GM12878 (cell line): Measurements from ENCODE around the gene EVX2. TPM values are rescaled to one million over a fixed set of nuclear protein-coding genes. Genes with fewer than 3 reads are reported as not detected.

Source experiments
- ATAC-seq: fragments of 200-7000 bp; cut with Tn5 transposase; 3 replicates; pipeline ENCODE4 v1.9.1; 2020; ENCODE audit warnings: mild to moderate bottlenecking, moderate library complexity
- BruUV-seq: library from RNA; stranded (reverse); fragments of 400-500 nt; replicated peaks from 2 replicates; lab custom pipeline; 2021; lab: Mats Ljungman, UMichigan
- CTCF ChIA-PET: fragments of 300-600 bp; sonication (Branson Sonifier 250); formaldehyde crosslinking; extraction: SDS; loops from one replicate; lab custom pipeline; 2021; ENCODE audit warnings: inconsistent platforms; lab: Yijun Ruan, JAX
- POLR2A ChIA-PET: fragments of 350-600 bp; formaldehyde crosslinking; extraction: SDS; loops from one replicate; lab custom pipeline; 2021; ENCODE audit warnings: inconsistent platforms; lab: Charles Lee
- RAD21 ChIA-PET: fragments of 300-600 bp; sonication (Branson Sonifier 250); formaldehyde crosslinking; loops from one replicate; lab custom pipeline; 2023; ENCODE audit warnings: antibody characterized with exemption; ENCODE audit not compliant: unreplicated experiment; lab: Charles Lee
- SMC1A ChIA-PET: fragments of 300-600 bp; sonication (Branson Sonifier 250); formaldehyde crosslinking; loops from one replicate; lab custom pipeline; 2023; ENCODE audit not compliant: unreplicated experiment, uncharacterized antibody; lab: Charles Lee
- DNase-seq: peaks from one replicate; pipeline ENCODE4 v3.0.0-alpha.2; 2011; ENCODE audit warnings: low read depth, low spot score
- FAIRE-seq: peaks from 3 replicates; lab custom pipeline; 2011; peaks lifted over from hg19 to GRCh38; lab: Jason Lieb, UNC
- H2AFZ ChIP-seq: 2 replicates; pipeline ENCODE4 v1.6.0; 2011; ENCODE audit warnings: low read depth, low read length, control low read depth; ENCODE audit not compliant: control insufficient read depth
- H3K27ac ChIP-seq: 2 replicates; pipeline ENCODE4 v1.5.1; 2011; ENCODE audit warnings: control low read depth; ENCODE audit not compliant: control insufficient read depth, insufficient read depth
- H3K27me3 ChIP-seq, 2 experiments: replicated peaks in 1 of 2; 2 replicates each; pipeline versions ENCODE4 v1.6.0 to v1.6.1; 2011; ENCODE audit warnings: low read length in 1 of 2; ENCODE audit not compliant: control insufficient read depth in 2 of 2, insufficient read depth in 2 of 2
- H3K36me3 ChIP-seq, 2 experiments: 2 replicates each; pipeline ENCODE4 v1.5.1; 2011; ENCODE audit warnings: low read length in 1 of 2; ENCODE audit not compliant: control insufficient read depth in 2 of 2, insufficient read depth in 2 of 2
- H3K4me1 ChIP-seq: 2 replicates; pipeline ENCODE4 v1.6.1; 2011; ENCODE audit warnings: mild to moderate bottlenecking, low read length, moderate library complexity, mixed read lengths; ENCODE audit not compliant: control insufficient read depth, insufficient read depth
- H3K4me2 ChIP-seq: 2 replicates; pipeline ENCODE4 v1.6.0; 2011; ENCODE audit warnings: control low read depth; ENCODE audit not compliant: control insufficient read depth, insufficient read depth
- H3K4me3 ChIP-seq: fragments of 200-600 bp; sonication (generic); 2 replicates; pipeline ENCODE4 v1.5.1; 2016
- H3K79me2 ChIP-seq: 2 replicates; pipeline ENCODE4 v1.6.0; 2011; ENCODE audit warnings: low read length; ENCODE audit not compliant: control insufficient read depth, insufficient read depth
- H3K9ac ChIP-seq: 2 replicates; pipeline ENCODE4 v1.8.0; 2011; ENCODE audit warnings: low read length, control low read depth, mixed read lengths; ENCODE audit not compliant: control insufficient read depth, insufficient read depth
- H3K9me3 ChIP-seq: replicated peaks from 3 replicates; pipeline ENCODE4 v1.5.1; 2011; ENCODE audit warnings: mild to moderate bottlenecking, low read length; ENCODE audit not compliant: control insufficient read depth, insufficient read depth
- H4K20me1 ChIP-seq: 2 replicates; pipeline ENCODE4 v1.6.0; 2011; ENCODE audit not compliant: control insufficient read depth, insufficient read depth
- EGR1 ChIP-seq, 2 experiments: IDR thresholded peaks; 1 replicate in 1 of 2; 2 replicates in 1 of 2; pipeline ENCODE4 v1.6.1; 2011 to 2012; ENCODE audit warnings: low read depth in 2 of 2, low read length in 2 of 2, borderline replicate concordance in 1 of 2, mild to moderate bottlenecking in 1 of 2, moderate library complexity in 1 of 2
- MEF2A ChIP-seq: IDR thresholded peaks from 2 replicates; pipeline ENCODE4 v1.6.1; 2011; ENCODE audit warnings: low read depth, mild to moderate bottlenecking, low read length, moderate library complexity; ENCODE audit not compliant: insufficient read depth
- NBN ChIP-seq: fragments of 450-650 bp; IDR thresholded peaks from 2 replicates; pipeline ENCODE4 v1.6.1; 2016
- PML ChIP-seq: IDR thresholded peaks from 2 replicates; pipeline ENCODE4 v1.6.1; 2012; ENCODE audit warnings: low read length, inconsistent platforms
- RCOR1 ChIP-seq: conservative IDR thresholded peaks from 2 replicates; pipeline ENCODE4 v1.6.1; 2012; ENCODE audit warnings: low read depth, low read length, improper control_type of control experiment
- RUNX3 ChIP-seq: IDR thresholded peaks from 2 replicates; pipeline ENCODE4 v1.6.1; 2012; ENCODE audit warnings: low read length, inconsistent platforms
- SIX5 ChIP-seq: IDR thresholded peaks from 2 replicates; pipeline ENCODE4 v1.6.1; 2011; ENCODE audit warnings: mild to moderate bottlenecking, low read depth, low read length, moderate library complexity; ENCODE audit not compliant: severe bottlenecking
- TCF3 ChIP-seq: IDR thresholded peaks from 2 replicates; pipeline ENCODE4 v1.6.1; 2012; ENCODE audit warnings: low read depth, mild to moderate bottlenecking, low read length, borderline replicate concordance; ENCODE audit not compliant: insufficient read depth
- WGBS: methylation state at CpG from one replicate; pipeline ENCODE4 v1.1.6; 2016; ENCODE audit warnings: low lambda C conversion rate; ENCODE audit not compliant: insufficient replicate concordance, insufficient coverage; ENCODE audit errors: missing lambda C conversion rate; 5-methylcytosine and 5-hydroxymethylcytosine counted together
- in situ Hi-C: fragments of 300-500 bp; cut with MboI; formaldehyde crosslinking; loops from 9 replicates; pipeline ENCODE4 v1.14.3; 2018; ENCODE audit warnings: mixed read lengths
- intact Hi-C: fragments of 100-400 bp; cut with micrococcal nuclease; formaldehyde crosslinking; loops from one replicate; pipeline ENCODE4 v1.14.2; 2022; ENCODE audit not compliant: unreplicated experiment
- polyA plus RNA-seq, 11 experiments: library from polyadenylated mRNA; depleted of rRNA in 4 of 11; unstranded in 6 of 11; stranded (reverse) in 5 of 11; fragments of >200 nt; fragmentation: Nextera tagmentation in 4 of 11; fragmentation: Illumina TruSeq in 1 of 11; extraction: Ambion mirVana in 4 of 11; extraction: Trizol in 1 of 11; gene quantifications; 1 replicate in 1 of 11; 2 replicates in 10 of 11; pipeline versions ENCODE4 v1.2.1 to v1.2.3, GENCODE V29; 2011 to 2016; ENCODE audit warnings: inconsistent platforms in 2 of 11, missing spikeins in 2 of 11, low read depth in 1 of 11
- total RNA-seq, 4 experiments: library from RNA; depleted of rRNA in 3 of 4; stranded (reverse); fragments of >200 nt in 3 of 4; fragmentation: Illumina TruSeq in 1 of 4; extraction: Trizol in 1 of 4; gene quantifications; 2 replicates each; pipeline versions ENCODE4 v1.2.1 to v1.2.3, GENCODE V29; 2013 to 2021
- TF ChIP-seq, protein P1 (sequence below): fragments of 450-650 bp; IDR thresholded peaks from 2 replicates; pipeline ENCODE4 v1.6.1; 2016; ENCODE audit warnings: mild to moderate bottlenecking, moderate library complexity, borderline replicate concordance
- TF ChIP-seq, protein P2 (sequence below): IDR thresholded peaks from 2 replicates; pipeline ENCODE4 v1.6.1; 2012; ENCODE audit warnings: low read depth, low read length, improper control_type of control experiment
- TF ChIP-seq, protein P3 (sequence below), 3 experiments: IDR thresholded peaks in 2 of 3; conservative IDR thresholded peaks in 1 of 3; 2 replicates each; pipeline ENCODE4 v1.5.1; 2011; ENCODE audit warnings: low read depth in 3 of 3, low read length in 3 of 3, mild to moderate bottlenecking in 3 of 3, control low read depth in 2 of 3, moderate library complexity in 2 of 3, inconsistent platforms in 1 of 3, mixed read lengths in 1 of 3; ENCODE audit not compliant: control insufficient read depth in 2 of 3, insufficient read depth in 1 of 3; ENCODE audit errors: extremely low read depth in 1 of 3

The EVX2 gene
- total and polyA plus RNA-seq, 10 of the 15 experiments (the other 5 are each of a cell fraction or from before 2014, with no cell fraction given), result not detected

DNA sequence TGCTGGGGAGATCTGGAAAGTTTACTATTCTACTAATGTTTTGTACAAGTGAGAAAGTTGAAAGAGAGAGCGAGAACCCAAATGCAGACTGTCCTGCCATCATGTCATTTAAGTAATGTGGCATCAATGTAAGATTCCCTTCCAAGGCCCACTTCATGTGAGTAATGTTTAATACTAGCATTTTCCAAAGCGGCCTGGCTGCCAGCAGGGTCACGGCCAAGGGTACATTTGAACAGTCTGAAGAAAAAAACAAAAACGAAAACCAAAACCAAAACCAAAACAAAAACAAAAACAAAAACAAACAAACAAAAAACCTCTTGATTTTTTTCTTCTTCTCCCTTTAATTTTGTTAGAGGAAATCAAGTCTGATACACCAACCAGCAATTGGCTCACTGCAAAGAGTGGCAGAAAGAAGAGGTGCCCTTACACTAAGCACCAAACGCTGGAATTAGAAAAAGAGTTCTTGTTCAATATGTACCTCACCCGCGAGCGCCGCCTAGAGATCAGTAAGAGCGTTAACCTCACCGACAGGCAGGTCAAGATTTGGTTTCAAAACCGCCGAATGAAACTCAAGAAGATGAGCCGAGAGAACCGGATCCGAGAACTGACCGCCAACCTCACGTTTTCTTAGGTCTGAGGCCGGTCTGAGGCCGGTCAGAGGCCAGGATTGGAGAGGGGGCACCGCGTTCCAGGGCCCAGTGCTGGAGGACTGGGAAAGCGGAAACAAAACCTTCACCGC, 35.0 kb upstream of the EVX2 start:
- CTCF ChIA-PET, result no interaction called here
- peak; percentile 44 for FAIRE-seq
- BruUV-seq, result no TSS peak
- Histone ChIP-seq H3K36me3 (no peaks in the 10 kb centered on the region), H3K9ac (no peak overlapping the region), H2AFZ (no peak overlapping the region), H3K27me3 (peaks cover 8 to 40% of the 10 kb centered on the region in 2 experiments), H4K20me1 (no peaks in the 10 kb centered on the region), H3K4me2 (0 out of 2 replicates have a peak overlapping the region, but pooled peaks have one; percentile 38), H3K79me2 (no peaks in the 10 kb centered on the region), H3K27ac (no peak overlapping the region), H3K4me3 (0 out of 2 replicates have a peak overlapping the region, but pooled peaks have one; percentile 7), H3K4me1 (no peaks in the 10 kb centered on the region), H3K9me3 (peaks cover 1% of the 10 kb centered on the region; the same call in 1 of the 3 replicates)
- WGBS, result 16% methylated on average over 24 of the region's 24 CpGs
- intact Hi-C loops, result no loop called here
- POLR2A ChIA-PET, result no interaction called here
- peak; percentile 62 for ATAC-seq
- in situ Hi-C loops, result no loop called here
- RAD21 ChIA-PET, result no interaction called here
- TF ChIP-seq RUNX3 (peak; percentile 8; the same call in 1 of the 2 replicates), NBN (no peak), RCOR1 (no peak), MEF2A (no peak), EGR1 (IDR thresholded peaks at IDR 0.05; ENCODE audit: borderline replicate concordance in 1 of 2, low read depth in 2 of 2, low read length in 2 of 2) (no peak), SIX5 (no peak), PML (no peak), TCF3 (no peak)
- TF ChIP-seq, protein P1, sequence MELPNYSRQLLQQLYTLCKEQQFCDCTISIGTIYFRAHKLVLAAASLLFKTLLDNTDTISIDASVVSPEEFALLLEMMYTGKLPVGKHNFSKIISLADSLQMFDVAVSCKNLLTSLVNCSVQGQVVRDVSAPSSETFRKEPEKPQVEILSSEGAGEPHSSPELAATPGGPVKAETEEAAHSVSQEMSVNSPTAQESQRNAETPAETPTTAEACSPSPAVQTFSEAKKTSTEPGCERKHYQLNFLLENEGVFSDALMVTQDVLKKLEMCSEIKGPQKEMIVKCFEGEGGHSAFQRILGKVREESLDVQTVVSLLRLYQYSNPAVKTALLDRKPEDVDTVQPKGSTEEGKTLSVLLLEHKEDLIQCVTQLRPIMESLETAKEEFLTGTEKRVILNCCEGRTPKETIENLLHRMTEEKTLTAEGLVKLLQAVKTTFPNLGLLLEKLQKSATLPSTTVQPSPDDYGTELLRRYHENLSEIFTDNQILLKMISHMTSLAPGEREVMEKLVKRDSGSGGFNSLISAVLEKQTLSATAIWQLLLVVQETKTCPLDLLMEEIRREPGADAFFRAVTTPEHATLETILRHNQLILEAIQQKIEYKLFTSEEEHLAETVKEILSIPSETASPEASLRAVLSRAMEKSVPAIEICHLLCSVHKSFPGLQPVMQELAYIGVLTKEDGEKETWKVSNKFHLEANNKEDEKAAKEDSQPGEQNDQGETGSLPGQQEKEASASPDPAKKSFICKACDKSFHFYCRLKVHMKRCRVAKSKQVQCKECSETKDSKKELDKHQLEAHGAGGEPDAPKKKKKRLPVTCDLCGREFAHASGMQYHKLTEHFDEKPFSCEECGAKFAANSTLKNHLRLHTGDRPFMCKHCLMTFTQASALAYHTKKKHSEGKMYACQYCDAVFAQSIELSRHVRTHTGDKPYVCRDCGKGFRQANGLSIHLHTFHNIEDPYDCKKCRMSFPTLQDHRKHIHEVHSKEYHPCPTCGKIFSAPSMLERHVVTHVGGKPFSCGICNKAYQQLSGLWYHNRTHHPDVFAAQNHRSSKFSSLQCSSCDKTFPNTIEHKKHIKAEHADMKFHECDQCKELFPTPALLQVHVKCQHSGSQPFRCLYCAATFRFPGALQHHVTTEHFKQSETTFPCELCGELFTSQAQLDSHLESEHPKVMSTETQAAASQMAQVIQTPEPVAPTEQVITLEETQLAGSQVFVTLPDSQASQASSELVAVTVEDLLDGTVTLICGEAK, result no peak
- TF ChIP-seq, protein P2, sequence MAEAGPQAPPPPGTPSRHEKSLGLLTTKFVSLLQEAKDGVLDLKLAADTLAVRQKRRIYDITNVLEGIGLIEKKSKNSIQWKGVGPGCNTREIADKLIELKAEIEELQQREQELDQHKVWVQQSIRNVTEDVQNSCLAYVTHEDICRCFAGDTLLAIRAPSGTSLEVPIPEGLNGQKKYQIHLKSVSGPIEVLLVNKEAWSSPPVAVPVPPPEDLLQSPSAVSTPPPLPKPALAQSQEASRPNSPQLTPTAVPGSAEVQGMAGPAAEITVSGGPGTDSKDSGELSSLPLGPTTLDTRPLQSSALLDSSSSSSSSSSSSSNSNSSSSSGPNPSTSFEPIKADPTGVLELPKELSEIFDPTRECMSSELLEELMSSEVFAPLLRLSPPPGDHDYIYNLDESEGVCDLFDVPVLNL, result no peak
- TF ChIP-seq, protein P3, sequence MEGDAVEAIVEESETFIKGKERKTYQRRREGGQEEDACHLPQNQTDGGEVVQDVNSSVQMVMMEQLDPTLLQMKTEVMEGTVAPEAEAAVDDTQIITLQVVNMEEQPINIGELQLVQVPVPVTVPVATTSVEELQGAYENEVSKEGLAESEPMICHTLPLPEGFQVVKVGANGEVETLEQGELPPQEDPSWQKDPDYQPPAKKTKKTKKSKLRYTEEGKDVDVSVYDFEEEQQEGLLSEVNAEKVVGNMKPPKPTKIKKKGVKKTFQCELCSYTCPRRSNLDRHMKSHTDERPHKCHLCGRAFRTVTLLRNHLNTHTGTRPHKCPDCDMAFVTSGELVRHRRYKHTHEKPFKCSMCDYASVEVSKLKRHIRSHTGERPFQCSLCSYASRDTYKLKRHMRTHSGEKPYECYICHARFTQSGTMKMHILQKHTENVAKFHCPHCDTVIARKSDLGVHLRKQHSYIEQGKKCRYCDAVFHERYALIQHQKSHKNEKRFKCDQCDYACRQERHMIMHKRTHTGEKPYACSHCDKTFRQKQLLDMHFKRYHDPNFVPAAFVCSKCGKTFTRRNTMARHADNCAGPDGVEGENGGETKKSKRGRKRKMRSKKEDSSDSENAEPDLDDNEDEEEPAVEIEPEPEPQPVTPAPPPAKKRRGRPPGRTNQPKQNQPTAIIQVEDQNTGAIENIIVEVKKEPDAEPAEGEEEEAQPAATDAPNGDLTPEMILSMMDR (IDR thresholded peaks at IDR 0.05 in 2 of 3, conservative IDR thresholded peaks at IDR 0.05 in 1 of 3; ENCODE audit: control insufficient read depth in 2 of 3, extremely low read depth in 1 of 3, insufficient read depth in 1 of 3, low read depth in 3 of 3, low read length in 3 of 3), result peak; percentile 31 to 55 (median 47); a peak in 5 of 6 replicates
- no peak for DNase-seq
- SMC1A ChIA-PET, result no interaction called here
